GM18907 (cell line): ENCODE measurements around the gene PRAME.
"Not testable (repeated sequence)": the region's sequence is repeated elsewhere in the genome, so short reads cannot be mapped to it uniquely, and the experiment has no call there.

Source experiments
- ATAC-seq: cut with Tn5 transposase; IDR thresholded peaks from one replicate; pipeline ENCODE4 v1.9.1; 2021; ENCODE audit warnings: mild to moderate bottlenecking, moderate library complexity; ENCODE audit not compliant: unreplicated experiment

Gene PRAME

GRCh38 chr22:22558972-22559603 is at the start of gene PRAME:
Gene PRAME (minus strand): TSS chr22:22559265. CDS start chr22:22556832, 2,433 bp downstream.
- no peak for ATAC-seq

- ATAC-seq: not testable (repeated sequence)
Observed at GRCh38 chr22:22608022-22608421, 49.0 kb upstream of the PRAME start.

- no peak for ATAC-seq
Observed at GRCh38 chr22:22605074-22605404, 46.0 kb upstream of the PRAME start.

- no peak for ATAC-seq
Observed at GRCh38 chr22:22604326-22605073, 45.4 kb upstream of the PRAME start.

GRCh38 chr22:22603470-22603947 is 44.4 kb upstream of the PRAME start:
- no peak for ATAC-seq

GRCh38 chr22:22600531-22601261 is 41.6 kb upstream of the PRAME start:
- no peak for ATAC-seq

- no peak for ATAC-seq
Observed at GRCh38 chr22:22599248-22599647, 40.2 kb upstream of the PRAME start.

GRCh38 chr22:22598144-22598543 is 39.1 kb upstream of the PRAME start:
- no peak for ATAC-seq

- no peak for ATAC-seq
Observed at GRCh38 chr22:22595001-22595835, 36.2 kb upstream of the PRAME start.

GRCh38 chr22:22593964-22594656 is 35.0 kb upstream of the PRAME start:
- ATAC-seq: no peak

GRCh38 chr22:22593250-22593649 is 34.2 kb upstream of the PRAME start:
- no peak for ATAC-seq

- no peak for ATAC-seq
Observed at GRCh38 chr22:22591348-22592299, 32.6 kb upstream of the PRAME start.

- ATAC-seq: no peak
Observed at GRCh38 chr22:22590136-22590891, 31.2 kb upstream of the PRAME start.

GRCh38 chr22:22588485-22589164 is 29.6 kb upstream of the PRAME start:
- ATAC-seq: no peak

- ATAC-seq: no peak
Observed at GRCh38 chr22:22587577-22588188, 28.6 kb upstream of the PRAME start.

GRCh38 chr22:22584722-22585121 is 25.7 kb upstream of the PRAME start:
- ATAC-seq: no peak

- no peak for ATAC-seq
Observed at GRCh38 chr22:22583030-22583429, 24.0 kb upstream of the PRAME start.
